ENCODE measurements around the gene NUPR2. TPM values are rescaled to one million over a fixed set of nuclear protein-coding genes. Genes with fewer than 3 reads are reported as not detected.
"Not testable (repeated sequence)": the region's sequence is repeated elsewhere in the genome, so short reads cannot be mapped to it uniquely, and the experiment has no call there.

The NUPR2 gene
- total RNA-seq, 6 experiments from 2014 or later, result not detected

GRCh38 chr7:56097700-56098099 is 18.5 kb downstream of the NUPR2 start:
- intact Hi-C loops (cut with DNase I), result no loop called here
- Histone ChIP-seq H3K27ac (no peak overlapping the region), H3K27me3 (no peaks in the 10 kb centered on the region), H3K4me1 (peaks cover 0 to 7% (median 3%) of the 10 kb centered on the region in 4 donors), H3K9me3 (no peaks in the 10 kb centered on the region), H3K36me3 (peaks cover 9 to 32% (median 19%) of the 10 kb centered on the region in 4 donors), H3K4me3 (no peak overlapping the region)
- DNase-seq, result no peak
- no peak for TF ChIP-seq CTCF (IDR thresholded peaks at IDR 0.05)
- TF ChIP-seq POLR2A (IDR thresholded peaks at IDR 0.05), result no peak
- peak; percentile 41 to 68 (median 48) for ATAC-seq
- 0% methylated on average over 1 of the region's 5 CpGs for WGBS (ENCODE audit: insufficient coverage, low coverage, low lambda C conversion rate, missing lambda C conversion rate)

- intact Hi-C loops (cut with DNase I), result no loop called here
- peak within 1 kb of the TSS in 1 of 3 donors; percentile 25 for H3K27ac ChIP-seq
- H3K4me3 ChIP-seq, result peak within 1 kb of the TSS in 1 of 3 donors; percentile 10
- TF ChIP-seq POLR2A (IDR thresholded peaks at IDR 0.05) (no peak), CTCF (IDR thresholded peaks at IDR 0.05) (peak; percentile 46 to 82 (median 79))
- H3K36me3 ChIP-seq, result no peaks in the 10 kb centered on the region
- ATAC-seq, result peak; percentile 98 to 99 (median 98)
- DNase-seq, result peak; percentile 86 to 90 (median 87)
- H3K4me1 ChIP-seq, result peaks cover 0 to 13% (median 6%) of the 10 kb centered on the region in 4 donors
- no peaks in the 10 kb centered on the region for H3K27me3 ChIP-seq
- H3K9me3 ChIP-seq, result no peaks in the 10 kb centered on the region
- WGBS (ENCODE audit: insufficient coverage, low coverage, low lambda C conversion rate, missing lambda C conversion rate), result 21% methylated on average over 13 of the region's 19 CpGs
Observed at GRCh38 chr7:56092789-56093531, 23.3 kb downstream of the NUPR2 start, which contains the start of gene PHKG1. Gene PHKG1 (minus strand): TSS chr7:56092952. CDS start chr7:56088941, 4,011 bp downstream.

- peaks cover 0 to 13% (median 6%) of the 10 kb centered on the region in 4 donors for H3K4me1 ChIP-seq
- H3K27ac ChIP-seq; H3K36me3 ChIP-seq; intact Hi-C loops (cut with DNase I); DNase-seq; H3K27me3 ChIP-seq; H3K9me3 ChIP-seq: not testable (repeated sequence)
- ATAC-seq, result peak; percentile 25 to 53 (median 47)
- H3K4me3 ChIP-seq, result peak overlapping the region in 1 of 3 donors; percentile 10
- whole genome bisulfite sequencing (ENCODE audit: insufficient coverage, low coverage, low lambda C conversion rate, missing lambda C conversion rate), result 13% methylated on average over 4 of the region's 6 CpGs
Observed at GRCh38 chr7:56092388-56092787, 23.8 kb downstream of the NUPR2 start.

- no peak for DNase-seq
- intact Hi-C loops (cut with DNase I), result no loop called here
- Histone ChIP-seq H3K27ac (no peak overlapping the region), H3K4me1 (peaks cover 0 to 13% (median 6%) of the 10 kb centered on the region in 4 donors), H3K4me3 (no peak overlapping the region), H3K9me3 (no peaks in the 10 kb centered on the region), H3K27me3 (no peaks in the 10 kb centered on the region), H3K36me3 (no peaks in the 10 kb centered on the region)
- no CpG with 5 or more reads among the region's 3 CpGs for WGBS (ENCODE audit: insufficient coverage, low coverage, low lambda C conversion rate, missing lambda C conversion rate)
- no peak for ATAC-seq
- TF ChIP-seq POLR2A (IDR thresholded peaks at IDR 0.05) (no peak), CTCF (IDR thresholded peaks at IDR 0.05) (no peak)
Observed at GRCh38 chr7:56091591-56091990, 24.6 kb downstream of the NUPR2 start.

- Histone ChIP-seq H3K9me3 (no peaks in the 10 kb centered on the region), H3K4me3 (no peak overlapping the region), H3K4me1 (peaks cover 0 to 14% (median 2%) of the 10 kb centered on the region in 4 donors), H3K27ac (no peak overlapping the region), H3K27me3 (no peaks in the 10 kb centered on the region), H3K36me3 (peaks cover 0 to 2% (median 0%) of the 10 kb centered on the region in 4 donors)
- ATAC-seq (peak in 1 of 4 donors; percentile 7), DNase-seq (no peak)
- 80% methylated on average over 3 of the region's 16 CpGs for WGBS (ENCODE audit: insufficient coverage, low coverage, low lambda C conversion rate, missing lambda C conversion rate)
- intact Hi-C loops (cut with DNase I), result no loop called here
- TF ChIP-seq POLR2A (IDR thresholded peaks at IDR 0.05) (no peak), CTCF (IDR thresholded peaks at IDR 0.05) (no peak)
Observed at GRCh38 chr7:56087445-56087844, 28.8 kb downstream of the NUPR2 start.

Measured in right lobe of liver (tissue), 6 donors.